ENCODE data around the gene DLG5.
A peak's percentile ranks its signal among the peaks of the same experiment; 100 is the strongest.

- TF ChIP-seq CTCF (conservative IDR thresholded peaks at IDR 0.05) (no peak; the same call in 1 of the 2 replicates), ZFX (IDR thresholded peaks at IDR 0.05) (peak; percentile 69)
Observed at GRCh38 chr10:77925795-77926565, 575 bp downstream of the DLG5 start.
